Aorta (tissue), 5 donors: ENCODE results near the gene CDH23. TPM values are rescaled to one million over a fixed set of nuclear protein-coding genes. Genes with fewer than 3 reads are reported as not detected.

Experiments used
- ATAC-seq: fragments of 200-7000 bp; cut with Tn5 transposase; one replicate; pipeline ENCODE4 v1.9.1; 2022; ENCODE audit warnings: moderate library complexity; ENCODE audit not compliant: low FRiP score
- DNase-seq, 2 donors: peaks; one replicate each; pipeline ENCODE4 v3.0.0-alpha.2; 2020
- H3K27ac ChIP-seq, 2 donors: one replicate each; pipeline ENCODE4 v1.5.1; 2013; ENCODE audit warnings: low read length in 2 of 2, mild to moderate bottlenecking in 2 of 2, moderate library complexity in 2 of 2, control low read depth in 1 of 2, inconsistent platforms in 1 of 2, low read depth in 1 of 2
- H3K27me3 ChIP-seq, 2 donors: one replicate each; pipeline ENCODE4 v1.6.1; 2013; ENCODE audit warnings: control low read depth in 1 of 2, low read length in 1 of 2, mild to moderate bottlenecking in 1 of 2, moderate library complexity in 1 of 2; ENCODE audit not compliant: insufficient read depth in 2 of 2, control insufficient read depth in 1 of 2
- H3K36me3 ChIP-seq, 2 donors: one replicate each; pipeline ENCODE4 v1.6.1; 2013; ENCODE audit warnings: control low read depth in 1 of 2, low read length in 1 of 2, mild to moderate bottlenecking in 1 of 2; ENCODE audit not compliant: insufficient read depth in 2 of 2, control insufficient read depth in 1 of 2
- H3K4me1 ChIP-seq, 2 donors: one replicate each; pipeline ENCODE4 v1.6.1; 2013; ENCODE audit warnings: low read length in 2 of 2, control low read depth in 1 of 2, mild to moderate bottlenecking in 1 of 2, moderate library complexity in 1 of 2; ENCODE audit not compliant: insufficient read depth in 2 of 2, control insufficient read depth in 1 of 2
- H3K4me3 ChIP-seq, 2 donors: one replicate each; pipeline ENCODE4 v1.5.1; 2013; ENCODE audit warnings: low read length in 2 of 2, control low read depth in 1 of 2, mild to moderate bottlenecking in 1 of 2
- H3K9me3 ChIP-seq: one replicate; pipeline ENCODE4 v1.6.1; 2013; ENCODE audit warnings: mild to moderate bottlenecking, low read length; ENCODE audit not compliant: control insufficient read depth
- WGBS, 2 donors: extraction: QIAGEN DNeasy Blood & Tissue Kit; methylation state at CpG; one replicate each; pipeline ENCODE4 v1.1.7; 2013; 5-methylcytosine and 5-hydroxymethylcytosine counted together
- intact Hi-C, 2 donors: fragments of 100-400 bp; cut with DNase I; formaldehyde crosslinking; loops; one replicate each; pipeline versions ENCODE4 v1.14.2 to v1.15.0; 2022
- polyA plus RNA-seq, 2 donors: library from polyadenylated mRNA; stranded (reverse); fragments of 200-250 nt; gene quantifications; one replicate each; pipeline ENCODE4 v1.2.3, GENCODE V29; 2013
- total RNA-seq, 2 donors: library from RNA; stranded (reverse); fragmentation: NEBNext Ultra II Directional; extraction: Animal tissue kit (Norgen Biotek cat#: 25700); gene quantifications; one replicate each; pipeline ENCODE4 v1.2.1, GENCODE V29; 2021
- donor health status: healthy with polysubstance abuse.
- donor health status: Bipolar disorder and iron deficiency.
- donor health status: DM: no; HTN: no; CAD: no.
- donor health status: DM: no; HTN: no; CAD: no.
- donor health status: DM: yes; HTN: yes; CAD: no.

CDH23 gene
- total and polyA plus RNA-seq, 4 donors = 0.50 to 16.6 (median 7.3) TPM

DNA sequence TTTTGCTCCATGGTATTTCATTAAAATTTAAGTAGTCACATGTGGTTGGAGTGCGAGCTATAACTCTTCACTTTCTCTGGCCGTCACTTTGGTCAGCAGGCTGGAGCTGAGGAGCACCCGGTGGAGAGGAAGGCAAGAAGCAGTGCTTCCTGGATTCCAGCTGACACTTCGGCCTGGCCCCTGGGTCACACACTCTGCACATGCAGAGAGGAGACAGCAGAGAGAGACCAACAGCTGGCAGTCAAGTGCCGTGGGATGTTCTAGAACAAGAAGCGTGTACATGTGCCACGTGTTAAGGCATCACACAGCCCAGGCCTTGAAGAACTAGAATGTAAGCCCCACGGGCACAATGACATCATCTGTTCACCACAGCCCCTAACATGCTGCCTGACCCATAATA lies 424.2 kb downstream of the CDH23 start:
- Histone ChIP-seq H3K27me3 (no peaks in the 10 kb centered on the region), H3K36me3 (peaks cover 7 to 20% of the 10 kb centered on the region in 2 donors), H3K4me3 (no peak overlapping the region), H3K9me3 (no peaks in the 10 kb centered on the region), H3K27ac (no peak overlapping the region), H3K4me1 (no peaks in the 10 kb centered on the region)
- DNase-seq (peak in 1 of 2 donors; percentile 60), ATAC-seq (no peak)
- 86 to 88% methylated on average over 8 of the region's 8 CpGs for WGBS, 2 donors
- intact Hi-C loops = no loop called here

DNA sequence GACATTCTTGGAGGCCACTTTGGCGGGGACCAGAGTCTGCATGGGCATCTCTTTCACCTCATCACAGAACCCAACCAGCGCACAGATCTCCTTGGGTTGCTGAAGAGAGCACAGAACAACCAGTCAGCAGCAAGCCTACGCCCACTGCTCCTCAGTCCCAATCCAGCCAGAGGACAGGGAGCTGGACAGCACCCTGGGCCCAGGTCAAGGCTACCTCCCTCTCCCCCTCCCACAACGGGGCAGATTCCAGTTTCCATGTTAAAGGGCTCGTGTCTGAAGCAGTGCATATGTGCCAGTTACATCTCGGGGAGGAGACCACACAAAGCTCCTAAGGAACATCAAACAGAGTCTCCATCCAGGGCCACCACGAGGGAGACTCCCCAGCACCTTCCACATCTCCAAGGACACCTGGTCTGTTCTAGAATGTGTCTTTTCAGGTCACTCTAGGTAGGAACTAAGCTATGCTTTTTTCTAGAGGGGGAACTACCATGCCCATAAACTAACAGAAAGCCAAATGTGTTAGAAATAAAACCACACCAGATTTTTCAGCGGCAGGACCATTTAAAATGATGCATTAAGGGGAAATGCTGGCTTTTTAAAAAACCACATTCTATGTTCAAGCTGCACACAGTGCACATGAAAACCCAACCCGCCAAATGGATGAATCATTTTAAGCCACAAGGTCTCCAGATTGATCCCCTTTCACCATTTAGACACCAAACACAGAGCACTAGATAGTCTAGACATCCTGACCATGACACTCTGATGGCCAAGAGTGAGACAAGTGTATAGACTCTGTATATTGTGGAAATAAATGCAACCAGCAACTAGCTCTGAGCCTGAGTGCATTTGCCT lies 425.4 kb downstream of the CDH23 start:
- H3K36me3 ChIP-seq = peaks cover 7 to 15% of the 10 kb centered on the region in 2 donors
- H3K9me3 ChIP-seq = no peaks in the 10 kb centered on the region
- H3K27ac ChIP-seq = no peak overlapping the region
- H3K4me1 ChIP-seq = no peaks in the 10 kb centered on the region
- DNase-seq = peak; percentile 33 to 41
- ATAC-seq = no peak
- no peak overlapping the region for H3K4me3 ChIP-seq
- H3K27me3 ChIP-seq = no peaks in the 10 kb centered on the region
- WGBS, 2 donors = 84 to 88% methylated on average over 9 of the region's 9 CpGs
- intact Hi-C loops = no loop called here

DNA sequence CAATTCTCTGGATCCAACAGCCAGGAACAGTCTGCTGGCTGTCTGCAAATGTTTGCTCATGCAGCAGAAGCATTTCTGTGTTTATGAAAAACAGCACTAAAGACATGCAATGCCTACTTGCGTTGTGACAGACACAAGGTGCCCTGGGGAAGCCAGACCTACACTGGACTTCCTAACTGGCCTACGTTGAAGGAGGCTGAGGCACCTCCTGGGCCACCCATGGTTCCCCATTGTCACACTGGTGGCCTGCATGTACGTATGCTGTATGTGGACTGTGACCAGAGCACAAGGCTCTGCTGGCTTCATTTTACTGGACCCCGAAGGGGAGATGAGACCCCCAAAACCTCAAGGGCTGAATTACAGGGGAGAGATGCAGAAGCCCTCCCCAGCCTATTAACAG lies 426.6 kb downstream of the CDH23 start:
- no peak for ATAC-seq
- Histone ChIP-seq H3K4me1 (no peaks in the 10 kb centered on the region), H3K27me3 (no peaks in the 10 kb centered on the region), H3K27ac (no peak overlapping the region), H3K4me3 (no peak overlapping the region), H3K36me3 (peaks cover 7 to 11% of the 10 kb centered on the region in 2 donors), H3K9me3 (no peaks in the 10 kb centered on the region)
- intact Hi-C loops = no loop called here
- DNase-seq = peak; percentile 36 to 37
- 88 to 93% methylated on average over 4 of the region's 4 CpGs for WGBS, 2 donors

DNA sequence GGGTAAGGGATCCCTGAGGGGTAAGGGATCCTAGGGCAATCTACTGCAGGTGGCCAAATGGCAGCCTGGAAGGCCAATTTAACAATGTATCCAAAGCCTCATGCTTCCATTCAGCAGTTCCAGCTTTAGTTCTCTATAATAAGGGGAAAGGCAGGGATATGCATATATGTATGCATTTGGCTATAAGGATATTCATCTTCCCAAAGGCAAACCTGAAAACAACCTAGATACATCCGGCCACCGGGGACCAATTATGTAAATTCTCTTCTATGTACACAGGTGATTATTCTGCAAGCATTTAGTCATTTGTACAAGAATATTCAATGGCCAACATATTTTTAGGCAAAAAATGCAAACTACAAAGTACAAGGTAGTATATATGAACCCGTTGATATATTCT lies 427.6 kb downstream of the CDH23 start:
- no peak overlapping the region for H3K27ac ChIP-seq
- ATAC-seq (no peak), DNase-seq (no peak)
- H3K27me3 ChIP-seq = no peaks in the 10 kb centered on the region
- H3K4me1 ChIP-seq = no peaks in the 10 kb centered on the region
- intact Hi-C loops = no loop called here
- H3K9me3 ChIP-seq = no peaks in the 10 kb centered on the region
- H3K36me3 ChIP-seq = peaks cover 11% of the 10 kb centered on the region in 2 donors
- H3K4me3 ChIP-seq = no peak overlapping the region
- 94% methylated on average over 3 of the region's 3 CpGs for WGBS, 2 donors

DNA sequence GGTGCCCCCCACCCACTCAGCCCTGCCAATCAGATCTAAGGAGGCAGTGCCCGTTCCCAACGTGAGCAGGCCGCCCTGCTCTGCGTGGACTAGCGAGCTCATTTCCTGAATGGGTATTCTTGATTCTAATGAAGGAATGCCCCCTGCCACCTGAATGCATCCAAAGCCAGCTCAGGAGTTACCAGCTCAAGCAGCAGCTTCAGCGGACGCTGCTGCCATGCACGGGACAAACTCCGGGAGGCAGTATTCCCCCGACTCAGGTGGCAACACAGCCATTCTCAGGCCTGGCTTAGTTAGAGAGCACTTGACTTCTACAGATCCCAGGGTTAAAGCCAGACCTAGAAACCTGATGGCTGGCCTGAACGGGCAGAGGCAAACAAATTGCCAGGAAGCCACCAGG lies 428.5 kb downstream of the CDH23 start:
- Histone ChIP-seq H3K36me3 (peaks cover 6 to 10% of the 10 kb centered on the region in 2 donors), H3K4me3 (no peak overlapping the region), H3K4me1 (no peaks in the 10 kb centered on the region), H3K9me3 (no peaks in the 10 kb centered on the region), H3K27me3 (no peaks in the 10 kb centered on the region), H3K27ac (no peak overlapping the region)
- peak; percentile 25 to 29 for DNase-seq
- intact Hi-C loops = no loop called here
- ATAC-seq = no peak
- WGBS, 2 donors = 77 to 79% methylated on average over 11 of the region's 11 CpGs

DNA sequence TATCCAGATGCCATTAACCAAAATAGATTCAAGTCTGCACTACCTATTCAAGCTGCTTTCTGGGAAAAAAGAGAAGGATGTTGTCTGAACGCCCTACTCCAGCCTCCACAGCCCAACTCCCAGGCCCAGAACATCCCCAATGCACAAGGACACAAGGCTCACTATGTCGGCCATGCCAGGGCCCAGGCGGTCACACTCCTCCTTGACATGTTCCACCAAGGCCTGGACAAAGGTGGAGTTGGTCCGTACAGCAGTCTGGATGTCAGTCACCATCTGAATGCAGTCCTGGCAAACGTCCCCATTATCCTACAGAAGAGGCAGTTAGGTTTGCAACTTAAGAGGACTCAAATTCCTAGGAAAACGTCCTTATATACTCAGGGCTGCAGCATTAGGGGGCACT lies 431.1 kb downstream of the CDH23 start:
- intact Hi-C loops = no loop called here
- Histone ChIP-seq H3K36me3 (peaks cover 4 to 12% of the 10 kb centered on the region in 2 donors), H3K27me3 (no peaks in the 10 kb centered on the region), H3K4me3 (no peak overlapping the region), H3K27ac (no peak overlapping the region), H3K4me1 (no peaks in the 10 kb centered on the region), H3K9me3 (no peaks in the 10 kb centered on the region)
- ATAC-seq = no peak
- DNase-seq = peak in 1 of 2 donors; percentile 41
- 81% methylated on average over 6 of the region's 6 CpGs for WGBS, 2 donors

DNA sequence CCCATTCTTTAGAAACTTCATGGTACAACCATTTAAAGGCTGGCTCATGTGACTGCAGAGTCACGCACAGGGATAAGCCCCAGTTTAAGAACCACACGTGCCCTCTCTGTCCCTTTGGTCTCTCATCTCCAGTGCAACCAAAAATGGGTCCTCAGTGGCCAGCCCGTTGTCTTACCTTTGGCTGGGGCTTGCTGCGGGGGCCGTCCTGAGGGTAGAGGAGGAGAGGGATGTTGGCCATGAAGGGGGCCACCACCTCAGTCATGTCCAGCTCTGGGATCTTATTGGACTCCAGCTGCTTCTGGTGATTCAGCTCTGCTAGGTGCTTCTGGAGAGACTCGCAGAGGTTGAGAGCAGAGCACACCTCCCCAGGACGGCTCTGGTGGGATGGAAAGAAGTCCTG lies 432.0 kb downstream of the CDH23 start:
- intact Hi-C loops = no loop called here
- DNase-seq (peak in 1 of 2 donors; percentile 49), ATAC-seq (no peak)
- Histone ChIP-seq H3K4me3 (no peak overlapping the region), H3K27ac (no peak overlapping the region), H3K27me3 (no peaks in the 10 kb centered on the region), H3K4me1 (no peaks in the 10 kb centered on the region), H3K36me3 (peaks cover 2 to 10% of the 10 kb centered on the region in 2 donors), H3K9me3 (no peaks in the 10 kb centered on the region)
- WGBS, 2 donors = 89 to 94% methylated on average over 7 of the region's 7 CpGs

DNA sequence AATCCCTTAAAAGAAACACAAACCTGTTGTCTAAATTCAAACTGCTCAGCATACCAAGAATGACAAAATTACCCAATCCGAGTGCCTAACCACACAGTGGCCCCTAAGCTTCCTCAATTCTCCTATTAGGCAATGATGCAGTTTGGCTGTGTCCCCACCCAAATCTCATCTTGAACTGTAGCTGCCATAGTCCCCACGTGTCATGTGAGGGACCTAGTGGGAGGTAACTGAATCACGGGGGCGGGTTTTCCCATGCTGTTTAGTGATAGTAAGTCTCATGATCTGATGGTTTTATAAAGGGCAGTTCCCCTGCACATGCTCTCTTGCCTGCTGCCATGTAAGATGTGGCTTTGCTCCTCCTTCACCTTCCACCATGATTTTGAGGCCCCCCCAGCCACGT lies 432.5 kb downstream of the CDH23 start:
- no peaks in the 10 kb centered on the region for H3K27me3 ChIP-seq
- ATAC-seq = peak; percentile 33
- H3K27ac ChIP-seq = no peak overlapping the region
- H3K36me3 ChIP-seq = peaks cover 2 to 10% of the 10 kb centered on the region in 2 donors
- H3K9me3 ChIP-seq = no peaks in the 10 kb centered on the region
- 77 to 82% methylated on average over 5 of the region's 5 CpGs for WGBS, 2 donors
- H3K4me1 ChIP-seq = no peaks in the 10 kb centered on the region
- no peak overlapping the region for H3K4me3 ChIP-seq
- intact Hi-C loops = no loop called here
- DNase-seq = peak; percentile 73 to 83

DNA sequence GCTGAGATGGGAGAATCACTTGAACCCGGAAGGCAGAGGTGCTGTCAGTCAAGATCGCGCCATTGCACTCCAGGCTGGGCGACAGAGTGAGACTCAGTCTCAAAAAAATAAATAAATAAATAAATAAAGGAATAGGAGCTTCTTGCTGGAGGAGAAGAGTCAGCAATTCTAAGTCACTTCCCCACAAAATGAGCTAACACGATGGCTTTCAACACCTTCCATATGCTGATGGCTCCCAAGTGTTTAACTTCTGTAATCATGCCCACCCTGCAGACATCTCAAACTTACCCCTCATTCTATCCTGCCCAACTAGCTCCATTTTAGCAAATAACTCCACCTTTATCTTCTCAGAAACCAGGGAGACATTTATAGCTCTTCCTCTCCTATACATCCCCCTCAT lies 433.2 kb downstream of the CDH23 start:
- Histone ChIP-seq H3K27ac (no peak overlapping the region), H3K4me3 (no peak overlapping the region), H3K27me3 (no peaks in the 10 kb centered on the region), H3K9me3 (no peaks in the 10 kb centered on the region), H3K36me3 (peaks cover 2 to 10% of the 10 kb centered on the region in 2 donors), H3K4me1 (no peaks in the 10 kb centered on the region)
- ATAC-seq (no peak), DNase-seq (no peak)
- intact Hi-C loops = no loop called here
- 92 to 93% methylated on average over 5 of the region's 5 CpGs for WGBS, 2 donors
